Measurements from ENCODE around the gene TMTC1. TPM values are rescaled to one million over a fixed set of nuclear protein-coding genes. Genes with fewer than 3 reads are reported as not detected.

TMTC1 gene
- total RNA-seq, 2 experiments from 2014 or later, result not detected

GRCh38 chr12:29672580-29672979 is 111.2 kb downstream of the TMTC1 start:
- ATAC-seq (no peak), DNase-seq (no peak)
- POLR2A ChIA-PET, result no interaction called here
- Mint-ChIP-seq H3K27ac (no peak overlapping the region), H3K9me3 (no peaks in the 10 kb centered on the region), H3K36me3 (ENCODE audit: low read depth) (no peaks in the 10 kb centered on the region), H3K27me3 (no peaks in the 10 kb centered on the region), H3K4me1 (ENCODE audit: low read depth) (no peaks in the 10 kb centered on the region), H3K4me3 (no peak overlapping the region)
- TF ChIP-seq CTCF (IDR thresholded peaks at IDR 0.05), result no peak
- CTCF ChIA-PET, result no interaction called here
- intact Hi-C loops (cut with micrococcal nuclease), result no loop called here

- no peaks in the 10 kb centered on the region for H3K4me1 Mint-ChIP-seq (ENCODE audit: low read depth)
- CTCF ChIA-PET, result no interaction called here
These were observed 112.0 kb downstream of the TMTC1 start for GRCh38 chr12:29671742-29672141.

GRCh38 chr12:29667011-29667410 is 116.7 kb downstream of the TMTC1 start:
- H3K9me3 Mint-ChIP-seq, result no peaks in the 10 kb centered on the region
- DNase-seq (no peak), ATAC-seq (no peak)
- H3K27ac Mint-ChIP-seq, result no peak overlapping the region
- no peak for TF ChIP-seq CTCF (IDR thresholded peaks at IDR 0.05)
- intact Hi-C loops (cut with micrococcal nuclease), result no loop called here
- no peaks in the 10 kb centered on the region for H3K4me1 Mint-ChIP-seq (ENCODE audit: low read depth)
- no peak overlapping the region for H3K4me3 Mint-ChIP-seq
- no peaks in the 10 kb centered on the region for H3K36me3 Mint-ChIP-seq (ENCODE audit: low read depth)
- H3K27me3 Mint-ChIP-seq, result no peaks in the 10 kb centered on the region
- POLR2A ChIA-PET, result no interaction called here
- CTCF ChIA-PET, result no interaction called here

More at GRCh38 chr12:29671742-29672141, 112.0 kb downstream of the TMTC1 start:
- H3K27ac Mint-ChIP-seq, result no peak overlapping the region
- POLR2A ChIA-PET, result no interaction called here
- no peak for DNase-seq
- H3K9me3 Mint-ChIP-seq, result no peaks in the 10 kb centered on the region
- H3K36me3 Mint-ChIP-seq (ENCODE audit: low read depth), result no peaks in the 10 kb centered on the region
- no peak for ATAC-seq
- no peak overlapping the region for H3K4me3 Mint-ChIP-seq
- intact Hi-C loops (cut with micrococcal nuclease), result no loop called here
- no peak for TF ChIP-seq CTCF (IDR thresholded peaks at IDR 0.05)
- no peaks in the 10 kb centered on the region for H3K27me3 Mint-ChIP-seq

GRCh38 chr12:29665107-29665506 is 118.6 kb downstream of the TMTC1 start:
- no peak overlapping the region for H3K4me3 Mint-ChIP-seq
- no peaks in the 10 kb centered on the region for H3K27me3 Mint-ChIP-seq
- H3K27ac Mint-ChIP-seq, result no peak overlapping the region
- intact Hi-C loops (cut with micrococcal nuclease), result no loop called here
- H3K4me1 Mint-ChIP-seq (ENCODE audit: low read depth), result no peaks in the 10 kb centered on the region
- no peaks in the 10 kb centered on the region for H3K9me3 Mint-ChIP-seq
- DNase-seq, result no peak
- no peaks in the 10 kb centered on the region for H3K36me3 Mint-ChIP-seq (ENCODE audit: low read depth)
- ChIA-PET POLR2A (no interaction called here), CTCF (no interaction called here)
- no peak for ATAC-seq
- TF ChIP-seq CTCF (IDR thresholded peaks at IDR 0.05), result no peak

- intact Hi-C loops (cut with micrococcal nuclease), result no loop called here
- no peaks in the 10 kb centered on the region for H3K36me3 Mint-ChIP-seq (ENCODE audit: low read depth)
- no peaks in the 10 kb centered on the region for H3K4me1 Mint-ChIP-seq (ENCODE audit: low read depth)
- H3K4me3 Mint-ChIP-seq, result no peak overlapping the region
- ChIA-PET POLR2A (no interaction called here), CTCF (no interaction called here)
- DNase-seq, result no peak
- H3K27me3 Mint-ChIP-seq, result no peaks in the 10 kb centered on the region
- ATAC-seq, result no peak
- TF ChIP-seq CTCF (IDR thresholded peaks at IDR 0.05), result no peak
- H3K27ac Mint-ChIP-seq, result no peak overlapping the region
- H3K9me3 Mint-ChIP-seq, result no peaks in the 10 kb centered on the region
These were observed 120.9 kb downstream of the TMTC1 start for GRCh38 chr12:29662734-29663323.
